ENCODE data around the gene TSSK3.
"Not testable (repeated sequence)": the region's sequence is repeated elsewhere in the genome, so short reads cannot be mapped to it uniquely, and the experiment has no call there.

The TSSK3 gene

DNA sequence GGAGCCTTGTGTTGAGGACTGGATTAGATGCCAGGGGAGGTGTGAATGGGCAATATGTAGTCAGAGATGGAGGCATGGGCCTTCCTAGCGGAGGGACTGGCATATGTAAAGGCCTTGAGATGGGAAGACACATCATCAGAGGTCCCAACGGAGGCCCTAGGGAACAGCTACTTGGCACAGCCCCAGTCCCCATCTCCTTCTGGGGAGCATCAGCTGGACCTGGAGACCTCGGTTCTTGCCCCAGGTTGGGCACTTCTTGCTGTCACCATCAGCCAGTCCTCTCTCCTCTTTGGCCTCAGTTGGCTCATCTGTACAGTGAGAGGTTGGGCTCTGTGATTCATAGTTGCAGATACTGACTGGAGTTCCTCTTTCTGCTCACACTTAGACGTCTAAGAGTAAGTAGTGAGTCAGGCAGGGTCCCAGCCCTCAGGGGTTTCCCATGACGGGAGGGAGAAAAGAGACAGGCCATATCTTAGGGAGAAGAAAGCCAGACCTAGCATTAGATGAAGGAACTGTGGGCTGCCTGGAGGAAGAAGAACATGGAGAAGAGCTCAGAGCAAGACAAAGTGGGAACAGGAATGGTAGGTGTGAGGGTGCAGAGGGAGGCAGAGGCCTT, 22.9 kb upstream of the TSSK3 start:
- no peak for DNase-seq

DNA sequence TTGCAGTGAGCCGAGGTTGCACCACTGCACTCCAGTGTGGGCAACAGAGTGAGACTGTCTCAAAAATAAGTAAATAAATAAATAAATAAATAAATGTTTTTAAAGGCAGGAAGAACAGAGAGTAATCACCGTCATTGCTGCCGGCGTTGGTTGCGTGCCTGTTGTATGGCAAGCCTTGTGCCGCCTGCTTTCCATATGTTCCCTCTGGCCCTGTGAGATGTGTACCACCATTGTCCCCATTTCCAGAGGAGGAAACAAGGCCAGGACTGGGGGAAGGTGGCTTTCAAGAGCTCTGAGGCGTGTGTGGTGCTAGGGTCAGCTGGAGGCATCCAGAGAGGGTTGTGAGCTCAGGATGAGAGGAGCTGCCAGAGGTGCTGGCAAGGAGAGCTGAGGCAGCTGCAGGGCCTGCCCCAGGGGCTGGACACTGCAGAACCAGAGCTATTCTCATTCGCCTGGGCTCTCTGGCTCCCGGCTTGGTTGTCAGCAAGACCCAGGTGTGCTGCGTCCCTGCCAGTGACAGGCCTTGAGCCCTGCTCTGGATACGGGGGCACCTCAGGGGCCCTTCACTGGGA, 21.1 kb upstream of the TSSK3 start:
- no peak for DNase-seq

DNA sequence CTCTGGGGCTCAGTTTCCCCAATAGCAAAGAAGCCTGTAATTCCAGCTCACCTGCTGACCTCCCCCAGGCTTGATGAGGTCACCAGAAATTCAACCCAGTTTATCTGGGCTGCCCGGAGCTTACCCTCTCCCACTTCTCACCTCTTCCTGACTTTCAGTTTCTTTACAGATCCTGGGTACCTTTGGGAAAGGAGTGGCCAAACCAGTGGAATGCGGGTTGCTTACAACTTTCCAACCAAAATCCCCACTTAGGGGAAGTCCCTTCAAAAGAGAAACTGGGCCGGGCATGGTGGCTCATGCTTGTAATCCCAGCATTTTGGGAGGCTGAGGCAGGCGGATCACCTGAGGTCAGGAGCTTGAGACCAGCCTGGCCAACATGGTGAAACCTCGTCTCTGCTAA, 20.4 kb upstream of the TSSK3 start:
- no peak for DNase-seq

DNA sequence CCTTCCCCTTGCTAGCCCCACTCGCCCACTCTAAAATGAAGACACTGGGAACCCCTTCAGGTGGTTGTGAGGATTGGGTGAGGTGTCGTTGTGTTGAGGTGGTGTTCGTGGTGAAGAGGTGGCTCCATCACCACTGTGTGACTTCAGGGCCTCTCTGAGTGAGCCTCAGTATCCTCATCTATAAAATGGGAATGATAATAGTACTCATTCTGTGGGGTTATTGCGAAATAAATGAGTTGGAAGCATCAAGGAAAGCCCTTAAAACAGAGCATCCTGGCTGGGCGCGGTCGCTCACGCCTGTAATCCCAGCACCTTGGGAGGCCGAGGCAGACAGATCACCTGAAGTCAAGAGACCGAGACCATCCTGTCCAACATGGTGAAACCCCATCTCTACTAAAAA, 19.6 kb upstream of the TSSK3 start:
- no peak for DNase-seq

DNA sequence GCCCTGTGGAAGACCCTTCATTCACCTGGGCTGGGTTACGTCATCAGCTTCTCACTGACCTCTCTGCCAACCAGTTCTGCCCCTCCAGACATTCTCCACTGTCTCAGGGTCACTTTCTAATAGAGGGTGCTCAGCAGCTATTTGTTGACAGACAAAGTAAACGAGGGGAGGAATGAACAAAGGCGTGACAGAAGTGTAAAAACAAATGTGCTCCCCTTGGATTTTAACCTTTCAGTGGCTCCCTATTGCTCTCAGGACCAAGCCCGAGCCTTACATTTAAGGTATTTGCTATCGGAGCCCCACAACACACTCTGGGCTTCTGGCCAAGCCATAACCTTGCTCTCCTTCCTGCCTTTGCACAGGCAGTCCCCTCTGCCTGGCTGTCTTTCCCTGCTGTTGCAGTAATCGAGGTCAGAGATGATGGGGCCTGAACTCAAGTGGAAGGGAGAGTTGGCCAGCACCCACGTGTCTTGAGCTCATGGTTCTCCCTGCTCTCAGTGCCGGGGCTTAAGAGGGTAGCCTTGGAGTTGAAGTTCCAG, 17.0 kb upstream of the TSSK3 start:
- no peak for DNase-seq

DNA sequence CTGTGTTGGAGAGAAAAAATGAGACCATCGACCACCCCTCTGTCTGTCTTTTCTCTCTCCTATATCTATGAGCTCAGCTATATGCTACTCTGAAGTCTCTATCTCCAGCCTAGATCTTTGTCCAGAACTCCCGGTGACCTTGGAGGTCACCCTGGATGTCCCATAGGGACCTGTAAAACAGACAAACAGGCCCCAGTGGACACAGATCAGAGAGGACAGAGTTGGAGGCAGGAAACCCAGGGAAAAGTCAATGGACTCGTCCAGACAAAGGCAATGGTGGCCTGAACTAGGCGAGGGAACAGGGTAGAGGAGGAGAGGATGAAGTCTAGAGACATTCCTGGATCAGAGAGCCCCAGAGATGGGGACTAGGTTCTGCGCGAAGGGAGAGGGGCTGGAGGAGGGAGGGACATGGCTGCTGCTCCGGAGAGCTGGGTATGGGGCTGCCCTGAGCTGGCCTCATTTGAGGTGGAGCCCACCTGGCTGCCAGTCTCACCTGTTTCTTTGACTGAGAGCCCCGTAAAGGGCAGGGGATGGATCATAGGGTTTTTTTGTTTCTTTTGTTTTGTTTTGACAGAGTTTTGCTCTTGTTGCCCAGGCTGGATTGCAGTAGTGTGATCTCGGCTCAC, 15.7 kb upstream of the TSSK3 start:
- no peak for DNase-seq

DNA sequence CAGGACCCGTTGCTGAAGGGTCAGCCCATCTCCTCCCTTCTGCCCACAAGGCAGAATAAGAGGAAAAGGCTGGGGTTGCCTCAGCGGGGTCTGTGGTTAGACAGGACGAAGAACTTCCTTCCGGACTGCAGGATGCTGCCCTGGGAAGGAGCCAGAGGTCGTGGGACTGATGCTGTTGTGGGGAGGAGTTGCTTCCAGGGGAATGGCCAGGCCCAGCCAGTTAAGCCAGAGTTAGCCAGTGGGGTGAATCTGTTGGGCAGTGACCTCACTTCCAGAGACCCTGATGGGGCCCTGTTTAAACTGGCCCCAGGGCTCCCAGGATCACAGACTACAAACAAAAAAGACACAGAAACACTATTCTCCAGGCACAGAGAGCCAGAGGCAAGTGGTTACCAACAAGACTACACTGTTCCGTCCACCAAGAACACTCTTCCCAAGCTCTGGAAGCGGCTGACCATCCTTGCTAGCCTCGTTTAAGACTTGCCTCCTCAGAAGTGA, 13.1 kb upstream of the TSSK3 start:
- DNase-seq = no peak

DNA sequence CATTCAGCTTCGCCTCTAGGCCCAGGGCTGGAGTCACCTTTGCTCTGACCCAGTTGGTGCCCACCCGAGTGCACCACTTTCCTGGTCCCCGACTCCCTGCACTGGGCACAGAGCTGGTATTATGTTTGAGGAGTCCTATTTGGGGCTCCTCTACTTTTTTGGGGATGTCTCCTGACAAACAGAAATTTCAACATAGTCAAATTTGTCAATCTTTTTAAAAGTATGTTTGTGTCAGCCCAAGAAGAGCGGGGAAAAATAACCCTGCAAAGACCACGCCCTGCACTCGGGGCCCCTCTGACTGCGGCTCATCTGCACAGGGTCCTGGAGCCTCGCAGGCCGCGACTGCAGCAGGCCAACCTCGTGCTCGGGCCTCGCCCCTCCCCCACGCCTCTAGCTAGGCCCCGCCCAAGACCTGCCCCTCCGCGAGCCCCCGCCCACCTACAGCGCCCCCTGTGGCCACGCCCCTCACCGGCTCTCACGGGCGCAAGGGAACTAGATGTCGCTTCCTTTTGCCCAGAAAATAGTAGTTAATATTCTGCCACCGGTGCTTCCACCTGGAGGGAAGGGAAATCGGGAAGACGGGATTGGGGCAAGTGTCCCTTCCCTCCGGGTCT, 11.4 kb upstream of the TSSK3 start:
- DNase-seq = peak; percentile 93

DNA sequence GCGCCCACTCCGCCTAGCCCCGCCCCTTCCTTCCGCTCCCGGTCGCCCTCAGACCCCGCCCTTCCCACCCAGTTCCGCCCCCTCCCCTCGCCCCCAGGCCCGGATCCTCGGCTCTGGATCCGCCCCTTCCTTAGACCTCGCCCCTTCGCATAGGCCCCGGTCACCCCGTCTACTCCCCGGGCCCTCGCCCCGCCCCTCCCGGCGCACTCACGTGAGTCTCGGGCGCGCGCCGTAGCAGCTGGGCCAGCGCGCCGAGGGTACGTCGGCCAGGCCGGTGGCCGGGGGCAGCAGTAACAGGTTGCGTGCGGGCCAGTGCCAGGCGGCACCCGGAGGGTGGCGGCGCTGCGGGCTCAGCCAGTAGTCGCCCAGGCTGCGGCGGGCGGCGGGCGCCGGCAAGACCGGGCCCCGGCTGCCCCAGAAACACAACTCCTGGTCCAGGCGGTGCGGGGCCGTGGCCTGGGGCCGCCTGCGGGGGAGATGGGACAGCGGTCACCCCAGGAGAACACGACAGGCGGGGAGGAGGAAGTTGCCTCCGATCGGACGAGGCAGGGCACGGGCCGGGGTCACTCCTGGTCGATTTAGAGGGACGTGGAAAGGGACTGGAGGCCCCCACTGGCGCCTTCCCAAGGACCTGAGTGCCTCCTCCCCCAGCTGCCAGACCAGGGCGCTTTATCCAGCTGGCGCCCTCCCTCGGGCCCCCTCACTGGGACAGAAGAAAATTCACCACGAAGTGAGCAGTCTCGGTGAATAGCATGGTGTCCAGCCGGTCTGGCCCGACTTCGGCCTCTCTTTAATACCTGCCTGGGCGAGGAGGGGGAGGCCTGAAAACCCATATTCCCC, 10.7 kb upstream of the TSSK3 start:
- peak; percentile 90 for DNase-seq

DNA sequence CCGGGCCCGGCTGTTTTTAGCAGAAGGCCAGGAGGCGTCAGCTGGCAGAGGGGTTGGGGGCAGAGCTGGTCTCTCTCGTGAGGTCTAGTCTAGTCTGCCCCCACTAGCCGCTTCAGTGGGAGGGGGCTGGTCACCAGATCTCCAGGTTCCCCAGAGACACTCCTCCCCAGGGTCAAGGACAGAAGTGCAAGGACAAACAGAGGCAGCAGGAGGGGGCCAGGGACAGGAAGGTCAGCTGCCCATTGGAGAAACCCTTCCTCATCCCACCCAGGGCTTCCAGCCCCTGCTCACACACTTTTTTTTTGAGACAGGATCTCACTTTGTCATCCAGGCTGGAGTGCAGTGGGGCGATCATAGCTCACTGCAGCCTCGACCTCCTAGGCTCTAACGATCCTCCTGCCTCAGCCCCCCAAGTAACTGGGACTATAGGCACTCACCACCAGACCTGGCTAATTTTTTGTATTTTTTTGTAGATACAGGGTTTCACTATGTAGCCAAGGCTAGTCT, 10.0 kb upstream of the TSSK3 start:
- no peak for DNase-seq

DNA sequence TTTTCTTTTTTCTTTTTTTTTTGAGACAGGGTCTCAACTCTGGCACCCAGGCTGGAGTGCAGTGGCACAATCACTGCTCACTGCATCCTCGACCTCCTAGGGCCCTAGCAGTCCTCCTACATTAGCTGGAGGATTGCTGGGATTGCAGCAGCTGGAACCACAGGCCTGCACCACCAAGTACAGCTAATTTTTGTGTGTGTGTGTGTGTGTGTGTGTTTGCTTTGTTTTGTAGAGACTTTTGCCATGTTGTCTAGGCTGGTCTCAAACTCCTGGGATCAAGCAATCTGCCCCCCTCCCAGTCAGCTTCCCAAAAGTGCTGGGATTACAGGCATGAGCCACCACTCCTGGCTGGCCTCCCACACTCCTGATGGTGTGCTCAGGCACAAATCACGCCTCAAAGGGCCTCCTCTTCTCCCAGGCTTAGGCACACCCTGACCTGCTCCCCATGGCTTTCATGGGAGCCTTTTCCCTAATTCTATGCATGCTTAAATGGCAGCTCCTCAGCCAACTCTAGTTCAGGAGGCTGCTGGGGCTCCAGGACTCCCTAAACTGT, 9.4 kb upstream of the TSSK3 start:
- DNase-seq = no peak

DNA sequence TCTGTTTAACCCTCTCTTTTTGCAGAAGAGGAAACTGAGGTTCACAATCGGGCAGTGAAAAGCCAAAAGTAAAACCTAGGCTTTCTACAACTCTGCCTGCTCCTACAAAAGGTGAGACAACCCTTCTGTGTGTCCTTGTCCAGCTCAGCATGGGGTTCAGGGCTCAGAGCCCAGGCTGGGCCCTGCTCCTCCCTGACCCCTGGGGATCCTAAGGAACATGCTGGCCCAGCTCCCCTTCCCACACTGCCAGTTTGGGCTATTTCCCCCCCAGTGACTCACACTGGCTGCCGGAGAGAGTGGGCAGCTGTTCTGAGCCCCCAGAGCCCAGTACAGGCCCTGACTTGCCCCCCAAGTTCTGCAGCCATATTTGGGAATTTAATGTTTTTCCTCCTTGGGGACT, 8.9 kb upstream of the TSSK3 start:
- DNase-seq = no peak

DNA sequence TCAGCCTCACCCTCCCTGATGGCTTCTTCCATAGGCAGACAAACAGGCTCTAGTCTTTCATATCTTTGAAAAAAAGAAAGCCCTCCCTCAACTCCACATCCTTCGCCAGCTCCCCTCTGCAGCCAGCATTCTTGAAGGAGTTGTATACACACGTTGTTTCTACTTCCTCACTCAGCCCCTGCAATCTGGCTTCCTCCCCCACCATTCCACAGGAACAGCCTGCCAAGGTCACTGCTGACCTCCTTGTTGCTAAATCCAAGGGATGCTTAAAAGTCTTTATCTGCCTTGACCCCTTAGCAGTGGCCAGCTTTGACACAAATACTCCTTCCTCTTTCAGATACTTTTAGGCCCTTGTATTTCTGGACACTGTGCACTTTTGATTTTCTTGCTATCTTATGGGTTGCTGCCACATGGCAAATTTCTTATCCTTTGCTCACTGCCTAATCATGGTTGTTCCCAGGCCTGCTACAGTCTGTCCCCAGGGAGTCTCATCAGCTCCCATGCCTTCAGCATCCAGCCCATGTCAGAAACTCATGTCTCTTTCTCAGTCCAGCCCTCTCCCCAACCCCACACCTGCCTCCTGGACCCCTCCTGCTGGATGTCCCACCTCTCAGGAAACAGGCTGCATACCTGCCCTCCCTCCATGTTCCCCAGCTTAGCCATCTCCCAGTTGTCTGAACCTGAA, 8.3 kb upstream of the TSSK3 start:
- no peak for DNase-seq

DNA sequence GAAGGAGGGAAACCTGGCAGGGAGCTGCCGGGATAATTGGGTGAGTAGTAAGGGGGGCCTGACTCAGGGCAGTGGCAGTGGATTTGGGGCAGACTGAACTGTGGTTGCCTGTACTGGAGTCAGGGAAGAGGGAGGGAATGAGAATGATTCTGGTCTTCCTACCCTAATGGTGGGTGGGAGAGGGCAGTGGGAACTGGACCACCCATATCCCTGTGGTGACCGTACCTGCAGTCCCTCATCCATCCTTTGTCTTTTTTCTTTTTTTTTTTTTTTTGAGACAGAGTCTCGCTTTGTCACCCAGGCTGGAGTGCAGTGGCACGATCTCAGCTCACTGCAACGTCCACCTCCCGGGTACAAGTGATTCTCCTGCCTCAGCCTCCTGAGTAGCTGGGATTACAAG, 6.6 kb upstream of the TSSK3 start:
- DNase-seq = not testable (repeated sequence)

DNA sequence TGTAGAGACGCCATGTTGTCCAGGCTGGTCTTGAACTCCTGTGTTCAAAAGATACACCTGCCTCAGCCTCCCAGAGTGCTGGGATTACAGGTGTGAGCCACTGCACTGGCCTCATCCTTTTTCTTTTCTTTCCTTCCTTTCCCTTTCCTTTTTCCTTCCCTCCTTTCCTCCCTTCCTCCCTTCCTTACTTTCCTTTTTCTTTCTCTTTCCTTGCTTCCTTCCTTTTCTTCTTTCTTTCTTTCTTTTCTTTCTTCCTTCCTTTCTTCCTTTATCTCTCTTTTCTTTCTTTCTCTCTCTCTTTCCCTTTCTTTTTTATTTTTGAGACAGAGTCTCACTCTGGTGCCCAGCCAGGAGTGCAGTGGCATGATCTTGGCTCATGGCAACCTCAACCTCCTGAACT, 5.9 kb upstream of the TSSK3 start:
- DNase-seq = no peak

DNA sequence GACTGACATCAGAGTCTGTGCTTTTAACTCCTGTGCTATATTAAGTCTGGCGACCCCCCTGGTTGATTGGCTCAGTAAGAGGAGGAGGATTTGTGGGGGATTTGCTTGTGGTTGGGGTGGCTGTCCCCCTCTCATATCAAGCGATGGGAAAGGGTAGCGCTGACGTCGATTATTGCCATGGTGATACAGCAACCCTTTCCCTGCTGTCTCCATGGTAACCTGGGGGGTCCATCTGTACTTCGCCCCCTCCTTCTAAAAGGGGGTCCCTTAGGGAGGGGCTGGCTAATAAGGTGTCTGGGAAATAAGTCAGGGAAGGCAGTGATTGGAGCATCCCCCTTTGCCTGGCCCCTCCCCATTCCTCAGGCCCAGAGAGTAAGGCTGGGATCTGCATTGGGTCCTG, 4.7 kb upstream of the TSSK3 start:
- DNase-seq = no peak

DNA sequence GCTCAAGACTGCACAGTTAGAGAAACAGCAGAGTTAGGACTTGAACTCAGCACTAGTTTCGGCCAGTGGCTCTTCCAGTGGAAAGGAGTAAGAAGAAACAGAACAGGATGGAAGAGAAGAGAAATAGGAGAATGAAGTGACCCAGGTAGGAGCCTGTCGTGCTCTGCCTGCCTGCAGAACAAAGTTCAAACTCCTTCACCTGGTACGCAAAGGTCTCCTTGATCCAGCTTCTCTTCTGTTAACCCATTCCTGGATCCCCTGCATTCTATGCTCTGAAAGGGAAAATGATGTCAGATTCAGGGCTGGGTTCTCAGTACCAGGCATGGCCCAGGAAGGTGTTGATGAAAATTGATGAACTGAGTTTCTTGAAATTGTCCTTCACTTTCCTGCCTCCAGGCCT, 3.9 kb upstream of the TSSK3 start:
- no peak for DNase-seq

DNA sequence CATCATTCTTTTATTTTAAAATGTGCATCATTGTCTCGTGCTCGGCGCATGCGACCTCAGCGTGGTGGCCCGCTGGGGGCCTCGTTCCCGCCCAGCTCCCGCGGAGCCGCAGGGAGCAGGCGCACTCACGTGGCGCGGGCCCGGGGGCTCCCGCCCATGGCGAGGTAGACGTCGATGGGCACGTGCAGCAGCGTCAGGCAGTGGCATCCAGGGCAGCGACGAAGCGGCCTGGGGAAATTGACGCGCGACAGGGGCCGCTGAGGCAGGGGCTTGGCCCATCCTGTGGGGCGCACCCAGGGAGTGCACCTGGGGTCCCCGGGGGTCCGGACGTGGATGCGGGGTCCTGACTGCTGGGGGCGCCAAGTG, 1.0 kb upstream of the TSSK3 start:
- DNase-seq = no peak

DNA sequence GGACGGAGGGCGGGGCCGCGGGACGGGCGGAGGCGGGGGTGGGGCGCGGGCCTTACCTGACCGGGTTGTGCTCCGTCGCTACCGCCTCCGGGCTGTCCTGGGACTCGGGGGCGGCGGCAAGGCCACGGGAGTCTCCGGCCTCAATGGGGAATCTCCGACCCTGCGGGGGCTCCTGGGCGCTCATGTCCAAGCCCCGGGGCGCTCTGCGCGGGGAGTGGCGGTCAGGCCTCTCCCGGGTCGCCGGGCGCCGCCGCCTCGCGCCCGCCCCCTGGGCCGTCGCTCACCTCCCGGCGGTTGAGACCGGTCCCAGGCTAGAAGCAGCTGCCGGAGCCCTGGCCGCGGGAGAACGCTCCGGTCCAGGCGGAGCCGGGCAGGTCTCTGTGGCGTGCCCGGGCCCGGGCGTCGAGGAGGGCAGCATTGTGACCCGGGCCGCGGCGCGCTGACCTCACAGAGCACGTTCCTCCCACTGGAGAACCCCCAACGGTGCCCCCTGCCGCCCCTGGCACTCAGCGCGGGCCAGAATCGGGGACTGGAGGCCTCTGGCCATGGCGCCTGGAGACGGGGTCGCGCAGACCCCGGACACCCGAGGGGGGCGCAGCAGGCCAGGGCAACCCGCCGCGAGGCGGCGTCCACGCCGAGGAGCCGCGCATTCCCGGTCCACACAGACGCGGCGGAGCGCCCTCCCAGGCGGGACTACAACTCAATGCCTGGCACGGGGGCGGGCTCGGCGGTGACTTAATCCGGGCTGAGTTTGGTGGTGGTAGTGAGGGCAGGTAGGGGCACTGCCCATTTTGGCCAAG, 465 bp upstream of the TSSK3 start:
- DNase-seq = peak; percentile 65

DNA sequence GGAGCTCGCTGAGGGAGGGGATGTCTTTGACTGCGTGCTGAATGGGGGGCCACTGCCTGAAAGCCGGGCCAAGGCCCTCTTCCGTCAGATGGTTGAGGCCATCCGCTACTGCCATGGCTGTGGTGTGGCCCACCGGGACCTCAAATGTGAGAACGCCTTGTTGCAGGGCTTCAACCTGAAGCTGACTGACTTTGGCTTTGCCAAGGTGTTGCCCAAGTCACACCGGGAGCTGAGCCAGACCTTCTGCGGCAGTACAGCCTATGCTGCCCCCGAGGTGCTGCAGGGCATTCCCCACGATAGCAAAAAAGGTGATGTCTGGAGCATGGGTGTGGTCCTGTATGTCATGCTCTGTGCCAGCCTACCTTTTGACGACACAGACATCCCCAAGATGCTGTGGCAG, 1.4 kb downstream of the TSSK3 start:
- DNase-seq = no peak

DNA sequence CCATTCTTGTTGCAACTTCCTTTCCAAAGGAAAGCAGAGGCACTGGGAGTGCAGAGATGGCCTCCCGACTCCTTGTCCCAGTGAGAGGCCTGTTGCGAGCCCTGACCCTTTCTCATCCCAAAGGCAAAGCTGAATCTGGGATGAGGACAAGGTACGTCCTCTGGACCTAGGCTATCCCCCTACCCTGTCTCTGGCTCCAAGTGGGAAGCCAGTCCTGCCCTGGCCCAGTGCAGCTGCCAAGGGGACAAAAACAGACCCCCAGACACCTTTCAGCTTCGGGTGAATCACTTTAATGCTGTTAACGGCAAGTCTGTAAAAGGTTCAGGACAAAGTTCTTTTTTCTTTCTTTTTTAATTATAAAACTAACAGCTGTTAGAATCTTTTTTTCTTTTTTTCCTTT, 2.5 kb downstream of the TSSK3 start:
- DNase-seq = no peak

Data from activated CD8-positive, alpha-beta memory T cell treated with anti-CD3 and anti-CD28 coated beads, Interleukin-2, amount 50 U/mL, for 48 hours (primary cell).